T-helper 22 cell (primary cell): ENCODE measurements around the gene OGA.

Experiments used
- DNase-seq: peaks from one replicate; pipeline ENCODE4 v3.0.0-alpha.2; 2020; ENCODE audit warnings: low read depth

The OGA gene

GRCh38 chr10:101774589-101775272 is 43.5 kb downstream of the OGA start:
- no peak for DNase-seq

- no peak for DNase-seq
Measured at GRCh38 chr10:101773923-101774588, 44.2 kb downstream of the OGA start.

GRCh38 chr10:101772895-101773761 is 45.1 kb downstream of the OGA start:
- DNase-seq, result no peak

GRCh38 chr10:101772017-101772894 is 46.0 kb downstream of the OGA start:
- no peak for DNase-seq

GRCh38 chr10:101771380-101771779 is 46.9 kb downstream of the OGA start:
- no peak for DNase-seq

- no peak for DNase-seq
Measured at GRCh38 chr10:101770331-101771215, 47.7 kb downstream of the OGA start.

- DNase-seq, result no peak
Measured at GRCh38 chr10:101769541-101770180, 48.6 kb downstream of the OGA start.

GRCh38 chr10:101768791-101769170 is 49.5 kb downstream of the OGA start:
- no peak for DNase-seq

GRCh38 chr10:101767966-101768790 is 50.1 kb downstream of the OGA start:
- no peak for DNase-seq

- DNase-seq, result no peak
Measured at GRCh38 chr10:101767600-101767945, 50.7 kb downstream of the OGA start.

- DNase-seq, result no peak
Measured at GRCh38 chr10:101766753-101767599, 51.3 kb downstream of the OGA start.

GRCh38 chr10:101766306-101766705 is 51.9 kb downstream of the OGA start:
- DNase-seq, result no peak

- DNase-seq, result no peak
Measured at GRCh38 chr10:101763141-101763846, 55.0 kb downstream of the OGA start.

- DNase-seq, result no peak
Measured at GRCh38 chr10:101762736-101763135, 55.5 kb downstream of the OGA start.

- no peak for DNase-seq
Measured at GRCh38 chr10:101761226-101761625, 57.0 kb downstream of the OGA start.

GRCh38 chr10:101760510-101760909 is 57.7 kb downstream of the OGA start:
- DNase-seq, result no peak

- DNase-seq, result no peak
Measured at GRCh38 chr10:101759309-101760247, 58.7 kb downstream of the OGA start.
